Stimulated activated naive CD8-positive, alpha-beta T cell treated with anti-CD3 and anti-CD28 coated beads, Interleukin-15, Interleukin-2, amounts not matched to agents 100 ng/mL and 50 ng/mL, for 24 hours (primary cell): Measurements from ENCODE around the gene SLC27A1.

Experiments used
- H3K27ac Mint-ChIP-seq: one replicate; pipeline ENCODE4 v1.8.0; 2021; ENCODE audit warnings: mild to moderate bottlenecking, mixed read lengths
- H3K27me3 Mint-ChIP-seq: one replicate; pipeline ENCODE4 v1.8.0; 2021; ENCODE audit warnings: mixed read lengths
- H3K36me3 Mint-ChIP-seq: one replicate; pipeline ENCODE4 v1.8.0; 2021; ENCODE audit warnings: low read depth, mixed read lengths
- H3K4me1 Mint-ChIP-seq: one replicate; pipeline ENCODE4 v1.8.0; 2021; ENCODE audit warnings: low read depth, mixed read lengths
- H3K4me3 Mint-ChIP-seq: one replicate; pipeline ENCODE4 v1.8.0; 2021; ENCODE audit warnings: mild to moderate bottlenecking, mixed read lengths
- H3K9me3 Mint-ChIP-seq: one replicate; pipeline ENCODE4 v1.8.0; 2021; ENCODE audit warnings: mixed read lengths

Gene SLC27A1

GRCh38 chr19:17450264-17451075 is 19.9 kb upstream of the SLC27A1 start:
- Mint-ChIP-seq H3K27me3 (peaks cover 34% of the 10 kb centered on the region), H3K36me3 (no peaks in the 10 kb centered on the region), H3K27ac (peak overlapping the region; percentile 80), H3K9me3 (no peaks in the 10 kb centered on the region), H3K4me1 (peaks cover 28% of the 10 kb centered on the region), H3K4me3 (no peak overlapping the region)

GRCh38 chr19:17451820-17452219 is 18.5 kb upstream of the SLC27A1 start:
- H3K4me3 Mint-ChIP-seq: no peak overlapping the region
- peaks cover 40% of the 10 kb centered on the region for H3K27me3 Mint-ChIP-seq
- peaks cover 28% of the 10 kb centered on the region for H3K4me1 Mint-ChIP-seq
- H3K36me3 Mint-ChIP-seq: no peaks in the 10 kb centered on the region
- no peak overlapping the region for H3K27ac Mint-ChIP-seq
- H3K9me3 Mint-ChIP-seq: no peaks in the 10 kb centered on the region

GRCh38 chr19:17454576-17455071 is 15.7 kb upstream of the SLC27A1 start:
- no peaks in the 10 kb centered on the region for H3K9me3 Mint-ChIP-seq
- H3K36me3 Mint-ChIP-seq: no peaks in the 10 kb centered on the region
- H3K4me1 Mint-ChIP-seq: peaks cover 23% of the 10 kb centered on the region
- peaks cover 45% of the 10 kb centered on the region for H3K27me3 Mint-ChIP-seq
- no peak overlapping the region for H3K4me3 Mint-ChIP-seq
- no peak overlapping the region for H3K27ac Mint-ChIP-seq

- Mint-ChIP-seq H3K4me1 (peaks cover 14% of the 10 kb centered on the region), H3K27ac (no peak overlapping the region), H3K9me3 (no peaks in the 10 kb centered on the region), H3K4me3 (no peak overlapping the region), H3K27me3 (peaks cover 38% of the 10 kb centered on the region), H3K36me3 (no peaks in the 10 kb centered on the region)
Observed at GRCh38 chr19:17455308-17456123, 14.8 kb upstream of the SLC27A1 start.

- H3K27me3 Mint-ChIP-seq: peaks cover 38% of the 10 kb centered on the region
Observed at GRCh38 chr19:17456127-17456526, 14.2 kb upstream of the SLC27A1 start.

GRCh38 chr19:17457616-17458015 is 12.7 kb upstream of the SLC27A1 start:
- no peaks in the 10 kb centered on the region for H3K9me3 Mint-ChIP-seq
- peaks cover 4% of the 10 kb centered on the region for H3K4me1 Mint-ChIP-seq
- H3K27me3 Mint-ChIP-seq: peaks cover 34% of the 10 kb centered on the region
- H3K4me3 Mint-ChIP-seq: no peak overlapping the region
- no peaks in the 10 kb centered on the region for H3K36me3 Mint-ChIP-seq
- no peak overlapping the region for H3K27ac Mint-ChIP-seq

More at GRCh38 chr19:17456127-17456526, 14.2 kb upstream of the SLC27A1 start:
- no peak overlapping the region for H3K27ac Mint-ChIP-seq
- no peak overlapping the region for H3K4me3 Mint-ChIP-seq
- H3K9me3 Mint-ChIP-seq: no peaks in the 10 kb centered on the region
- H3K36me3 Mint-ChIP-seq: no peaks in the 10 kb centered on the region
- peaks cover 8% of the 10 kb centered on the region for H3K4me1 Mint-ChIP-seq

GRCh38 chr19:17458970-17459369 is 11.4 kb upstream of the SLC27A1 start:
- H3K27ac Mint-ChIP-seq: no peak overlapping the region

GRCh38 chr19:17460372-17461230 is 9.7 kb upstream of the SLC27A1 start, which contains the start of gene NXNL1:
TSS of gene NXNL1 (minus strand) at chr19:17460926. CDS start at chr19:17460869, 57 bp downstream.
- H3K27ac Mint-ChIP-seq: no peak within 1 kb of the TSS
- no peaks in the 10 kb centered on the region for H3K4me1 Mint-ChIP-seq
- no peak within 1 kb of the TSS for H3K4me3 Mint-ChIP-seq
- no peaks in the 10 kb centered on the region for H3K36me3 Mint-ChIP-seq
- no peaks in the 10 kb centered on the region for H3K9me3 Mint-ChIP-seq
- peaks cover 19% of the 10 kb centered on the region for H3K27me3 Mint-ChIP-seq

More at GRCh38 chr19:17458970-17459369, 11.4 kb upstream of the SLC27A1 start:
- Mint-ChIP-seq H3K9me3 (no peaks in the 10 kb centered on the region), H3K36me3 (no peaks in the 10 kb centered on the region), H3K4me3 (no peak overlapping the region), H3K4me1 (no peaks in the 10 kb centered on the region), H3K27me3 (peaks cover 28% of the 10 kb centered on the region)

GRCh38 chr19:17466487-17466850 is 3.9 kb upstream of the SLC27A1 start:
- no peaks in the 10 kb centered on the region for H3K9me3 Mint-ChIP-seq
- no peak overlapping the region for H3K27ac Mint-ChIP-seq
- H3K36me3 Mint-ChIP-seq: no peaks in the 10 kb centered on the region
- H3K27me3 Mint-ChIP-seq: no peaks in the 10 kb centered on the region
- peaks cover 25% of the 10 kb centered on the region for H3K4me1 Mint-ChIP-seq
- no peak overlapping the region for H3K4me3 Mint-ChIP-seq

GRCh38 chr19:17467471-17468301 is 2.6 kb upstream of the SLC27A1 start:
- no peaks in the 10 kb centered on the region for H3K36me3 Mint-ChIP-seq
- H3K9me3 Mint-ChIP-seq: no peaks in the 10 kb centered on the region
- H3K4me1 Mint-ChIP-seq: peaks cover 28% of the 10 kb centered on the region
- no peaks in the 10 kb centered on the region for H3K27me3 Mint-ChIP-seq
- no peak overlapping the region for H3K27ac Mint-ChIP-seq
- no peak overlapping the region for H3K4me3 Mint-ChIP-seq

- H3K4me3 Mint-ChIP-seq: peak overlapping the region; percentile 92
- no peaks in the 10 kb centered on the region for H3K9me3 Mint-ChIP-seq
- no peak overlapping the region for H3K27ac Mint-ChIP-seq
- no peaks in the 10 kb centered on the region for H3K27me3 Mint-ChIP-seq
- H3K4me1 Mint-ChIP-seq: peaks cover 35% of the 10 kb centered on the region
- H3K36me3 Mint-ChIP-seq: no peaks in the 10 kb centered on the region
Observed at GRCh38 chr19:17468302-17469091, 1.8 kb upstream of the SLC27A1 start.

GRCh38 chr19:17469092-17469480 is 1.2 kb upstream of the SLC27A1 start:
- Mint-ChIP-seq H3K4me3 (peak overlapping the region; percentile 92), H3K27me3 (no peaks in the 10 kb centered on the region), H3K4me1 (peaks cover 35% of the 10 kb centered on the region), H3K27ac (peak overlapping the region; percentile 55), H3K36me3 (no peaks in the 10 kb centered on the region), H3K9me3 (no peaks in the 10 kb centered on the region)

- Mint-ChIP-seq H3K36me3 (no peaks in the 10 kb centered on the region), H3K27me3 (no peaks in the 10 kb centered on the region), H3K4me1 (peaks cover 35% of the 10 kb centered on the region), H3K9me3 (no peaks in the 10 kb centered on the region), H3K4me3 (peak overlapping the region; percentile 92), H3K27ac (peak overlapping the region; percentile 92)
Observed at GRCh38 chr19:17469481-17470067, 750 bp upstream of the SLC27A1 start.
